Astrocyte (in vitro differentiated cells and primary cell): ENCODE measurements around the gene COPS9. TPM values are rescaled to one million over a fixed set of nuclear protein-coding genes. Genes with fewer than 3 reads are reported as not detected.

Experiments used
- DNase-seq: peaks from one replicate; pipeline ENCODE4 v3.0.0-alpha.2; 2010; ENCODE audit warnings: low read depth
- FAIRE-seq: peaks from 2 replicates; lab custom pipeline; 2011; peaks lifted over from hg19 to GRCh38; lab: Jason Lieb, UNC
- H2AFZ ChIP-seq: 2 replicates; pipeline ENCODE4 v1.6.0; 2012; ENCODE audit warnings: low read depth, low read length, inconsistent platforms
- H3K27ac ChIP-seq: 2 replicates; pipeline ENCODE4 v1.5.1; 2011; ENCODE audit warnings: low read depth, low read length, inconsistent platforms
- H3K27me3 ChIP-seq: 2 replicates; pipeline ENCODE4 v1.6.0; 2011; ENCODE audit warnings: low read length, inconsistent platforms; ENCODE audit not compliant: insufficient read depth
- H3K36me3 ChIP-seq: 2 replicates; pipeline ENCODE4 v1.5.1; 2011; ENCODE audit warnings: low read length, inconsistent platforms; ENCODE audit not compliant: insufficient read depth
- H3K4me1 ChIP-seq: 2 replicates; pipeline ENCODE4 v1.5.1; 2011; ENCODE audit warnings: low read length, inconsistent platforms; ENCODE audit not compliant: insufficient read depth
- H3K4me2 ChIP-seq: 2 replicates; pipeline ENCODE4 v1.6.0; 2012; ENCODE audit warnings: low read length, inconsistent platforms
- H3K4me3 ChIP-seq: 2 replicates; pipeline ENCODE4 v1.5.1; 2011; ENCODE audit warnings: low read depth, mild to moderate bottlenecking, low read length, inconsistent platforms; ENCODE audit not compliant: insufficient read depth
- H3K79me2 ChIP-seq: 2 replicates; pipeline ENCODE4 v1.6.0; 2012; ENCODE audit warnings: mild to moderate bottlenecking, low read length, inconsistent platforms; ENCODE audit not compliant: insufficient read depth
- H3K9ac ChIP-seq: 2 replicates; pipeline ENCODE4 v1.6.0; 2012; ENCODE audit warnings: mild to moderate bottlenecking, low read length, inconsistent platforms
- H3K9me3 ChIP-seq: 2 replicates; pipeline ENCODE4 v1.5.1; 2012; ENCODE audit warnings: low read depth, mild to moderate bottlenecking, low read length, inconsistent platforms; ENCODE audit not compliant: insufficient read depth
- H4K20me1 ChIP-seq: 2 replicates; pipeline ENCODE4 v1.6.0; 2012; ENCODE audit warnings: low read length, inconsistent platforms; ENCODE audit not compliant: insufficient read depth
- H3K27ac Mint-ChIP-seq: one replicate; pipeline ENCODE4 v1.8.0; 2021; ENCODE audit warnings: mild to moderate bottlenecking, mixed read lengths; ENCODE audit not compliant: unreplicated experiment
- H3K27me3 Mint-ChIP-seq: one replicate; pipeline ENCODE4 v1.8.0; 2021; ENCODE audit warnings: low read depth, mixed read lengths; ENCODE audit not compliant: unreplicated experiment
- H3K36me3 Mint-ChIP-seq: one replicate; pipeline ENCODE4 v1.8.0; 2021; ENCODE audit warnings: low read depth, mixed read lengths; ENCODE audit not compliant: unreplicated experiment
- H3K4me1 Mint-ChIP-seq: one replicate; pipeline ENCODE4 v1.8.0; 2021; ENCODE audit warnings: low read depth, mixed read lengths; ENCODE audit not compliant: unreplicated experiment
- H3K4me3 Mint-ChIP-seq: one replicate; pipeline ENCODE4 v1.8.0; 2021; ENCODE audit warnings: mild to moderate bottlenecking, moderate library complexity, mixed read lengths; ENCODE audit not compliant: unreplicated experiment
- H3K9me3 Mint-ChIP-seq: one replicate; pipeline ENCODE4 v1.8.0; 2021; ENCODE audit warnings: mild to moderate bottlenecking, mixed read lengths; ENCODE audit not compliant: unreplicated experiment
- CTCF ChIP-seq: IDR thresholded peaks from 2 replicates; pipeline ENCODE4 v1.5.1; 2011; ENCODE audit warnings: low read depth, mild to moderate bottlenecking, inconsistent platforms, low read length, moderate library complexity; ENCODE audit not compliant: insufficient read depth
- EZH2 ChIP-seq: IDR thresholded peaks from 2 replicates; pipeline ENCODE4 v1.6.1; 2012; ENCODE audit warnings: mild to moderate bottlenecking, low read length, inconsistent platforms; ENCODE audit not compliant: insufficient read depth
- total RNA-seq: library from RNA; stranded (reverse); gene quantifications from 2 replicates; pipeline ENCODE4 v1.2.1, GENCODE V29; 2021

COPS9 gene
- total RNA-seq, 1 donor from 2014 or later = 192 TPM

DNA sequence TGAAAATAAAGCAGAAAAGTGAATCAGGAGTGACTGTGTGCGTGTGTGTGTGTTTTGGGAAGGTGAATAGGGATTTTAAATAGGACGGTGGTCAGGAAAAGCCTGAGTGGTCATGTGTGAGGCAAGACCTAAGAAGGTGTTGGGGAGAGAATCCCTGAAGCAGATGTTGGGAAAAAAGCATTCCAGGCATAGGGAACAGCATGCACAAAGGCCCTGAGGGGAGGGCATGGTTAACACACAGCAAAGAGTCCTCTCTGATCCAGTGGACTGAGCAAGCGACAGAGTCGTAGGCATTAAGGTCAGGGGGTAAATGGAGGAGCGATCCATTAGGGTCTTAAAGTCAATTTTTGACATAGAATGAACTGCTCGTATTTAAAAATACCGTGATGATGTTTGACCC lies 38.4 kb upstream of the COPS9 start:
- Mint-ChIP-seq H3K4me3 (no peak overlapping the region), H3K9me3 (no peaks in the 10 kb centered on the region), H3K4me1 (no peaks in the 10 kb centered on the region), H3K27me3 (peaks cover 27% of the 10 kb centered on the region), H3K36me3 (no peaks in the 10 kb centered on the region), H3K27ac (no peak overlapping the region)
- Histone ChIP-seq H3K9ac (no peak overlapping the region), H3K4me1 (no peaks in the 10 kb centered on the region), H3K27ac (no peak overlapping the region), H3K27me3 (peaks cover 41% of the 10 kb centered on the region), H2AFZ (no peak overlapping the region), H3K79me2 (no peaks in the 10 kb centered on the region), H3K4me3 (no peak overlapping the region), H3K4me2 (no peak overlapping the region), H3K9me3 (no peaks in the 10 kb centered on the region), H4K20me1 (no peaks in the 10 kb centered on the region), H3K36me3 (no peaks in the 10 kb centered on the region)
- TF ChIP-seq CTCF (no peak), EZH2 (no peak)
- FAIRE-seq (no peak), DNase-seq (no peak)

GRCh38 chr2:240172071-240172895 lies 36.2 kb upstream of the COPS9 start:
- Histone ChIP-seq H3K4me2 (no peak overlapping the region), H3K4me3 (no peak overlapping the region), H3K36me3 (no peaks in the 10 kb centered on the region), H3K27ac (no peak overlapping the region), H3K27me3 (peaks cover 32% of the 10 kb centered on the region), H3K4me1 (no peaks in the 10 kb centered on the region), H3K79me2 (no peaks in the 10 kb centered on the region), H3K9ac (no peak overlapping the region), H2AFZ (no peak overlapping the region), H3K9me3 (no peaks in the 10 kb centered on the region), H4K20me1 (no peaks in the 10 kb centered on the region)
- peaks cover 14% of the 10 kb centered on the region for H3K27me3 Mint-ChIP-seq
- no peak for TF ChIP-seq CTCF
- no peak for TF ChIP-seq EZH2
- no peak for DNase-seq
- H3K4me3 Mint-ChIP-seq = no peak overlapping the region
- H3K4me1 Mint-ChIP-seq = no peaks in the 10 kb centered on the region
- no peaks in the 10 kb centered on the region for H3K36me3 Mint-ChIP-seq
- H3K9me3 Mint-ChIP-seq = no peaks in the 10 kb centered on the region
- no peak overlapping the region for H3K27ac Mint-ChIP-seq
- FAIRE-seq = no peak

GRCh38 chr2:240170883-240171282 lies 34.8 kb upstream of the COPS9 start:
- H2AFZ ChIP-seq = no peak overlapping the region
- H3K4me1 ChIP-seq = no peaks in the 10 kb centered on the region
- TF ChIP-seq CTCF (no peak), EZH2 (no peak)
- no peak overlapping the region for H3K4me3 Mint-ChIP-seq
- H3K79me2 ChIP-seq = no peaks in the 10 kb centered on the region
- H3K9me3 Mint-ChIP-seq = no peaks in the 10 kb centered on the region
- H3K27me3 Mint-ChIP-seq = peaks cover 15% of the 10 kb centered on the region
- H3K27me3 ChIP-seq = peaks cover 25% of the 10 kb centered on the region
- no peak overlapping the region for H3K27ac Mint-ChIP-seq
- no peaks in the 10 kb centered on the region for H3K4me1 Mint-ChIP-seq
- H4K20me1 ChIP-seq = no peaks in the 10 kb centered on the region
- FAIRE-seq = no peak
- no peaks in the 10 kb centered on the region for H3K9me3 ChIP-seq
- H3K4me2 ChIP-seq = no peak overlapping the region
- no peak overlapping the region for H3K4me3 ChIP-seq
- DNase-seq = no peak
- H3K9ac ChIP-seq = no peak overlapping the region
- H3K27ac ChIP-seq = no peak overlapping the region
- no peaks in the 10 kb centered on the region for H3K36me3 Mint-ChIP-seq
- H3K36me3 ChIP-seq = no peaks in the 10 kb centered on the region
